Astrocyte (in vitro differentiated cells and primary cell): Measurements from ENCODE around the gene ADCY3. TPM values are rescaled to one million over a fixed set of nuclear protein-coding genes. Genes with fewer than 3 reads are reported as not detected.

Experiments
- DNase-seq: peaks from one replicate; pipeline ENCODE4 v3.0.0-alpha.2; 2010; ENCODE audit warnings: low read depth
- FAIRE-seq: peaks from 2 replicates; lab custom pipeline; 2011; peaks lifted over from hg19 to GRCh38; lab: Jason Lieb, UNC
- H2AFZ ChIP-seq: 2 replicates; pipeline ENCODE4 v1.6.0; 2012; ENCODE audit warnings: low read depth, low read length, inconsistent platforms
- H3K27ac ChIP-seq: 2 replicates; pipeline ENCODE4 v1.5.1; 2011; ENCODE audit warnings: low read depth, low read length, inconsistent platforms
- H3K27me3 ChIP-seq: 2 replicates; pipeline ENCODE4 v1.6.0; 2011; ENCODE audit warnings: low read length, inconsistent platforms; ENCODE audit not compliant: insufficient read depth
- H3K36me3 ChIP-seq: 2 replicates; pipeline ENCODE4 v1.5.1; 2011; ENCODE audit warnings: low read length, inconsistent platforms; ENCODE audit not compliant: insufficient read depth
- H3K4me1 ChIP-seq: 2 replicates; pipeline ENCODE4 v1.5.1; 2011; ENCODE audit warnings: low read length, inconsistent platforms; ENCODE audit not compliant: insufficient read depth
- H3K4me2 ChIP-seq: 2 replicates; pipeline ENCODE4 v1.6.0; 2012; ENCODE audit warnings: low read length, inconsistent platforms
- H3K4me3 ChIP-seq: 2 replicates; pipeline ENCODE4 v1.5.1; 2011; ENCODE audit warnings: low read depth, mild to moderate bottlenecking, low read length, inconsistent platforms; ENCODE audit not compliant: insufficient read depth
- H3K79me2 ChIP-seq: 2 replicates; pipeline ENCODE4 v1.6.0; 2012; ENCODE audit warnings: mild to moderate bottlenecking, low read length, inconsistent platforms; ENCODE audit not compliant: insufficient read depth
- H3K9ac ChIP-seq: 2 replicates; pipeline ENCODE4 v1.6.0; 2012; ENCODE audit warnings: mild to moderate bottlenecking, low read length, inconsistent platforms
- H3K9me3 ChIP-seq: 2 replicates; pipeline ENCODE4 v1.5.1; 2012; ENCODE audit warnings: low read depth, mild to moderate bottlenecking, low read length, inconsistent platforms; ENCODE audit not compliant: insufficient read depth
- H4K20me1 ChIP-seq: 2 replicates; pipeline ENCODE4 v1.6.0; 2012; ENCODE audit warnings: low read length, inconsistent platforms; ENCODE audit not compliant: insufficient read depth
- H3K27ac Mint-ChIP-seq: one replicate; pipeline ENCODE4 v1.8.0; 2021; ENCODE audit warnings: mild to moderate bottlenecking, mixed read lengths; ENCODE audit not compliant: unreplicated experiment
- H3K27me3 Mint-ChIP-seq: one replicate; pipeline ENCODE4 v1.8.0; 2021; ENCODE audit warnings: low read depth, mixed read lengths; ENCODE audit not compliant: unreplicated experiment
- H3K36me3 Mint-ChIP-seq: one replicate; pipeline ENCODE4 v1.8.0; 2021; ENCODE audit warnings: low read depth, mixed read lengths; ENCODE audit not compliant: unreplicated experiment
- H3K4me1 Mint-ChIP-seq: one replicate; pipeline ENCODE4 v1.8.0; 2021; ENCODE audit warnings: low read depth, mixed read lengths; ENCODE audit not compliant: unreplicated experiment
- H3K4me3 Mint-ChIP-seq: one replicate; pipeline ENCODE4 v1.8.0; 2021; ENCODE audit warnings: mild to moderate bottlenecking, moderate library complexity, mixed read lengths; ENCODE audit not compliant: unreplicated experiment
- H3K9me3 Mint-ChIP-seq: one replicate; pipeline ENCODE4 v1.8.0; 2021; ENCODE audit warnings: mild to moderate bottlenecking, mixed read lengths; ENCODE audit not compliant: unreplicated experiment
- EZH2 ChIP-seq: IDR thresholded peaks from 2 replicates; pipeline ENCODE4 v1.6.1; 2012; ENCODE audit warnings: mild to moderate bottlenecking, low read length, inconsistent platforms; ENCODE audit not compliant: insufficient read depth
- total RNA-seq: library from RNA; stranded (reverse); gene quantifications from 2 replicates; pipeline ENCODE4 v1.2.1, GENCODE V29; 2021
- TF ChIP-seq, protein P1 (sequence below): IDR thresholded peaks from 2 replicates; pipeline ENCODE4 v1.5.1; 2011; ENCODE audit warnings: low read depth, mild to moderate bottlenecking, inconsistent platforms, low read length, moderate library complexity; ENCODE audit not compliant: insufficient read depth

ADCY3 gene
- total RNA-seq, 1 donor from 2014 or later: 12.5 TPM

DNA sequence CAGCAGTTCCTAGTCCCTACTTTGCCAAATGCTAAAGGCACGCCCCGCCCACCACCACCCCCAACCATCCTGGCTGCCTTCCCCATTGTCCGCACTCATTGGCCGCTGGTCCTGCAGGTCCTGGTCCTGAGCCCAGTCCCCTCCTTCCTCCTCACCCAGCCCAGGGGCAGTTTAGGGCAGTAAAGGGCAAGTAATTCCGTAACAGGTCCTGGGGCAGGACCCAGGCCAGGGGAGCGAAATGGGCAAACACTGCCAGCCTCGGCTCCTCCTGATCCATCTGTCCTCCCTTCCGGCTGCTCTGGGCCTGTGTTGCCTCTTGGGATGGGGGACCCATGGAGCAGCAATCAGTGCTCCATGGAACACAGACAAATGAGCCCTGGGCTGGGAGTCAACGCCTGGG, 6.1 kb downstream of the ADCY3 start:
- no peak for DNase-seq
- Histone ChIP-seq H3K9me3 (no peaks in the 10 kb centered on the region), H2AFZ (no peak overlapping the region), H4K20me1 (peaks cover 34% of the 10 kb centered on the region), H3K79me2 (peaks cover 8% of the 10 kb centered on the region), H3K4me3 (no peak overlapping the region), H3K27ac (no peak overlapping the region), H3K27me3 (no peaks in the 10 kb centered on the region), H3K36me3 (no peaks in the 10 kb centered on the region), H3K9ac (no peak overlapping the region), H3K4me1 (peaks cover 8% of the 10 kb centered on the region), H3K4me2 (no peak overlapping the region)
- Mint-ChIP-seq H3K27ac (no peak overlapping the region), H3K27me3 (no peaks in the 10 kb centered on the region), H3K4me3 (no peak overlapping the region), H3K9me3 (peaks cover 3% of the 10 kb centered on the region), H3K4me1 (peaks cover 2% of the 10 kb centered on the region), H3K36me3 (peaks cover 8% of the 10 kb centered on the region)
- no peak for FAIRE-seq
- TF ChIP-seq EZH2: no peak
- TF ChIP-seq, protein P1, sequence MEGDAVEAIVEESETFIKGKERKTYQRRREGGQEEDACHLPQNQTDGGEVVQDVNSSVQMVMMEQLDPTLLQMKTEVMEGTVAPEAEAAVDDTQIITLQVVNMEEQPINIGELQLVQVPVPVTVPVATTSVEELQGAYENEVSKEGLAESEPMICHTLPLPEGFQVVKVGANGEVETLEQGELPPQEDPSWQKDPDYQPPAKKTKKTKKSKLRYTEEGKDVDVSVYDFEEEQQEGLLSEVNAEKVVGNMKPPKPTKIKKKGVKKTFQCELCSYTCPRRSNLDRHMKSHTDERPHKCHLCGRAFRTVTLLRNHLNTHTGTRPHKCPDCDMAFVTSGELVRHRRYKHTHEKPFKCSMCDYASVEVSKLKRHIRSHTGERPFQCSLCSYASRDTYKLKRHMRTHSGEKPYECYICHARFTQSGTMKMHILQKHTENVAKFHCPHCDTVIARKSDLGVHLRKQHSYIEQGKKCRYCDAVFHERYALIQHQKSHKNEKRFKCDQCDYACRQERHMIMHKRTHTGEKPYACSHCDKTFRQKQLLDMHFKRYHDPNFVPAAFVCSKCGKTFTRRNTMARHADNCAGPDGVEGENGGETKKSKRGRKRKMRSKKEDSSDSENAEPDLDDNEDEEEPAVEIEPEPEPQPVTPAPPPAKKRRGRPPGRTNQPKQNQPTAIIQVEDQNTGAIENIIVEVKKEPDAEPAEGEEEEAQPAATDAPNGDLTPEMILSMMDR: no peak

DNA sequence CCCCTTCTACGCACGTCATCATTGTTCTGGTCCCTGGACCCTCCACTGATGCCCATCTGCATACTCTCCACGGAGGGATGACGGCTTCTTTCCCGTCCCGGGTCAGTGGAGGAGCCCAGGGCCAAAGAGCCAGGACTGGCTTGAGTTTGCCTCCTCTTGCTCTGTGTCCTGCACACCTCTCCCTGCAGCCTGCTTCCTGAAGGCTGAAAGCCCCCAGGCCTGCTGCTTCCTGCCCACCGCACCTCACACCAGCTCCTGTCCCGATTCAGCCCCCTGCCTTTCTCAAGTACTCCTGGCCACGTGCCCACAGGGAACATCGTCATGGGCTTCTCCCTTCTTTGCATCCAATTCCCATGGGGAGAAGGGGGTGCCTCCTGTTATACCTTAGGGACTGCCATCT, 7.1 kb downstream of the ADCY3 start:
- Mint-ChIP-seq H3K27ac (no peak overlapping the region), H3K36me3 (peaks cover 8% of the 10 kb centered on the region), H3K4me3 (no peak overlapping the region), H3K4me1 (peaks cover 2% of the 10 kb centered on the region), H3K27me3 (no peaks in the 10 kb centered on the region), H3K9me3 (peaks cover 4% of the 10 kb centered on the region)
- H4K20me1 ChIP-seq: peaks cover 38% of the 10 kb centered on the region
- no peak overlapping the region for H3K27ac ChIP-seq
- H3K4me3 ChIP-seq: no peak overlapping the region
- DNase-seq: no peak
- H3K27me3 ChIP-seq: no peaks in the 10 kb centered on the region
- H2AFZ ChIP-seq: no peak overlapping the region
- no peaks in the 10 kb centered on the region for H3K9me3 ChIP-seq
- peaks cover 6% of the 10 kb centered on the region for H3K4me1 ChIP-seq
- H3K36me3 ChIP-seq: no peaks in the 10 kb centered on the region
- FAIRE-seq: no peak
- TF ChIP-seq, protein P1: no peak
- TF ChIP-seq EZH2: no peak
- peaks cover 2% of the 10 kb centered on the region for H3K79me2 ChIP-seq
- no peak overlapping the region for H3K4me2 ChIP-seq
- no peak overlapping the region for H3K9ac ChIP-seq

DNA sequence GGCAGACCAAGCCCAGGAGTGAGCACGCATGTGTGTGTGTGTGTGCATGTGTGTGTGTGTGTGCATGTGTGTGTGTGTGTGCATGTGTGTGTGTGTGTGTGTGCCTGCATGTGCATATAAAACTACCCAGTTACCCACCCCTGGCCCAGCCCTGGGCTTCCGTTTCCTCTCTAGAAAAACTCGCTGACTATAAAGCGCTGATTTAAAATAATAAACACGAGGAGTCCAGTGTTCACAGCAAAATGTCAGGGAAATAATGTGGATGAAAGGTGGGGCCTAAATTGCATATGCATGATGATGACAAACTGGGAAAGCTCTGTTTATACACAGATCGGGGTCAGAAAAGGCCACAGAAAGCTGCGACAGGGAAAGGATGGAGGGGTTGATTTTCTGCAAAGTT, 7.5 kb downstream of the ADCY3 start:
- Histone ChIP-seq H3K9me3 (no peaks in the 10 kb centered on the region), H3K4me1 (peaks cover 6% of the 10 kb centered on the region), H3K9ac (no peak overlapping the region), H2AFZ (no peak overlapping the region), H3K36me3 (no peaks in the 10 kb centered on the region), H4K20me1 (peaks cover 34% of the 10 kb centered on the region), H3K27ac (no peak overlapping the region), H3K79me2 (no peaks in the 10 kb centered on the region), H3K4me3 (no peak overlapping the region), H3K27me3 (no peaks in the 10 kb centered on the region), H3K4me2 (no peak overlapping the region)
- DNase-seq: no peak
- H3K9me3 Mint-ChIP-seq: peaks cover 4% of the 10 kb centered on the region
- H3K4me1 Mint-ChIP-seq: peaks cover 2% of the 10 kb centered on the region
- TF ChIP-seq EZH2: no peak
- TF ChIP-seq, protein P1: no peak
- H3K27me3 Mint-ChIP-seq: no peaks in the 10 kb centered on the region
- no peak overlapping the region for H3K27ac Mint-ChIP-seq
- H3K36me3 Mint-ChIP-seq: peaks cover 6% of the 10 kb centered on the region
- FAIRE-seq: no peak
- H3K4me3 Mint-ChIP-seq: no peak overlapping the region
